Neural crest cell (in vitro differentiated cells): ENCODE data around the gene KIF26B. TPM values are rescaled to one million over a fixed set of nuclear protein-coding genes. Genes with fewer than 3 reads are reported as not detected.

ENCODE experiments used
- DNase-seq: peaks from one replicate; pipeline ENCODE4 v3.0.0; 2021; ENCODE audit warnings: low read depth, mixed read lengths, low spot score
- H3K27ac Mint-ChIP-seq: one replicate; pipeline ENCODE4 v1.8.0; 2021; ENCODE audit warnings: mild to moderate bottlenecking, mixed read lengths; ENCODE audit not compliant: unreplicated experiment
- H3K27me3 Mint-ChIP-seq: 2 replicates; pipeline ENCODE4 v1.8.0; 2021; ENCODE audit warnings: low read depth, mild to moderate bottlenecking, mixed read lengths
- H3K36me3 Mint-ChIP-seq: 2 replicates; pipeline ENCODE4 v1.8.0; 2021; ENCODE audit warnings: low read depth, mild to moderate bottlenecking, mixed read lengths
- H3K4me1 Mint-ChIP-seq: 2 replicates; pipeline ENCODE4 v1.8.0; 2021; ENCODE audit warnings: mixed read lengths
- H3K4me3 Mint-ChIP-seq: one replicate; pipeline ENCODE4 v1.8.0; 2021; ENCODE audit warnings: mild to moderate bottlenecking, mixed read lengths
- H3K9me3 Mint-ChIP-seq: 2 replicates; pipeline ENCODE4 v1.8.0; 2021; ENCODE audit warnings: mixed read lengths
- CTCF ChIP-seq: fragments of 200-600 bp; sonication (generic); conservative IDR thresholded peaks from 2 replicates; pipeline ENCODE4 v1.5.0; 2021; ENCODE audit warnings: antibody characterized with exemption, mild to moderate bottlenecking
- total RNA-seq: library from RNA; stranded (reverse); gene quantifications from 2 replicates; pipeline ENCODE4 v1.2.1, GENCODE V29; 2021

The KIF26B gene
- total RNA-seq, 1 donor from 2014 or later: 6.2 TPM

GRCh38 chr1:245588116-245588639 lies 433.4 kb downstream of the KIF26B start:
- no peak for DNase-seq
- Mint-ChIP-seq H3K27ac (peak overlapping the region; percentile 81), H3K9me3 (no peaks in the 10 kb centered on the region), H3K27me3 (no peaks in the 10 kb centered on the region), H3K4me1 (peaks cover 44% of the 10 kb centered on the region), H3K4me3 (no peak overlapping the region), H3K36me3 (no peaks in the 10 kb centered on the region)
- no peak for TF ChIP-seq CTCF

- Mint-ChIP-seq H3K36me3 (no peaks in the 10 kb centered on the region), H3K4me3 (no peak overlapping the region), H3K27ac (no peak overlapping the region), H3K27me3 (no peaks in the 10 kb centered on the region), H3K9me3 (peaks cover 5% of the 10 kb centered on the region), H3K4me1 (peaks cover 39% of the 10 kb centered on the region)
- no peak for DNase-seq
- no peak for TF ChIP-seq CTCF
Measured at GRCh38 chr1:245589316-245589715, 434.5 kb downstream of the KIF26B start.

- Mint-ChIP-seq H3K36me3 (no peaks in the 10 kb centered on the region), H3K4me1 (peaks cover 33% of the 10 kb centered on the region), H3K4me3 (no peak overlapping the region), H3K27ac (no peak overlapping the region), H3K27me3 (no peaks in the 10 kb centered on the region), H3K9me3 (peaks cover 5% of the 10 kb centered on the region)
- DNase-seq: no peak
- TF ChIP-seq CTCF: no peak
Measured at GRCh38 chr1:245589906-245590305, 435.1 kb downstream of the KIF26B start.

GRCh38 chr1:245590726-245591125 lies 435.9 kb downstream of the KIF26B start:
- H3K9me3 Mint-ChIP-seq: peaks cover 5% of the 10 kb centered on the region
- no peak overlapping the region for H3K4me3 Mint-ChIP-seq
- H3K27ac Mint-ChIP-seq: no peak overlapping the region
- peaks cover 25% of the 10 kb centered on the region for H3K4me1 Mint-ChIP-seq
- no peak for DNase-seq
- H3K27me3 Mint-ChIP-seq: no peaks in the 10 kb centered on the region
- H3K36me3 Mint-ChIP-seq: no peaks in the 10 kb centered on the region
- TF ChIP-seq CTCF: no peak

- no peak for DNase-seq
- Mint-ChIP-seq H3K36me3 (no peaks in the 10 kb centered on the region), H3K9me3 (peaks cover 5% of the 10 kb centered on the region), H3K27ac (no peak overlapping the region), H3K4me1 (peaks cover 25% of the 10 kb centered on the region), H3K27me3 (no peaks in the 10 kb centered on the region), H3K4me3 (no peak overlapping the region)
- TF ChIP-seq CTCF: no peak
Measured at GRCh38 chr1:245591346-245592188, 436.8 kb downstream of the KIF26B start.
